Chondrocyte (in vitro differentiated cells): ENCODE data around the gene RNF115. TPM values are rescaled to one million over a fixed set of nuclear protein-coding genes. Genes with fewer than 3 reads are reported as not detected.

Experiments
- DNase-seq: peaks from one replicate; pipeline ENCODE4 v3.0.0; 2021; ENCODE audit warnings: mixed read lengths, low spot score
- H3K27ac Mint-ChIP-seq: one replicate; pipeline ENCODE4 v1.8.0; 2021; ENCODE audit warnings: mild to moderate bottlenecking, moderate library complexity, mixed read lengths; ENCODE audit not compliant: unreplicated experiment
- H3K27me3 Mint-ChIP-seq: 2 replicates; pipeline ENCODE4 v1.8.0; 2021; ENCODE audit warnings: low read depth, mixed read lengths
- H3K36me3 Mint-ChIP-seq: 2 replicates; pipeline ENCODE4 v1.8.0; 2021; ENCODE audit warnings: low read depth, mixed read lengths
- H3K4me1 Mint-ChIP-seq: 2 replicates; pipeline ENCODE4 v1.8.0; 2021; ENCODE audit warnings: low read depth, mild to moderate bottlenecking, mixed read lengths
- H3K4me3 Mint-ChIP-seq: one replicate; pipeline ENCODE4 v1.8.0; 2021; ENCODE audit warnings: mild to moderate bottlenecking, moderate library complexity, mixed read lengths; ENCODE audit not compliant: unreplicated experiment
- H3K9me3 Mint-ChIP-seq: 2 replicates; pipeline ENCODE4 v1.8.0; 2021; ENCODE audit warnings: low read depth, mixed read lengths
- CTCF ChIP-seq: fragments of 200-600 bp; sonication (generic); IDR thresholded peaks from 2 replicates; pipeline ENCODE4 v1.5.0; 2021; ENCODE audit warnings: antibody characterized with exemption, mild to moderate bottlenecking, moderate library complexity
- microRNA-seq: library from miRNA; unstranded; fragments of <30 nt; microRNA quantifications from one replicate; pipeline ENCODE4 v1.2.0, GENCODE V29; 2020; ENCODE audit warnings: borderline number of aligned reads
- total RNA-seq: library from RNA; stranded (reverse); gene quantifications from 3 replicates; pipeline ENCODE4 v1.2.1, GENCODE V29; 2021

RNF115 gene
- total RNA-seq, 1 donor from 2014 or later, result 12.7 TPM

GRCh38 chr1:145690587-145691558, 133.0 kb downstream of the RNF115 start:
- DNase-seq, result no peak
- Mint-ChIP-seq H3K9me3 (no peaks in the 10 kb centered on the region), H3K4me3 (no peak overlapping the region)

GRCh38 chr1:145689922-145690321, 134.0 kb downstream of the RNF115 start:
- H3K27ac Mint-ChIP-seq, result no peak overlapping the region
- no peaks in the 10 kb centered on the region for H3K27me3 Mint-ChIP-seq
- no peak for DNase-seq
- no peak overlapping the region for H3K4me3 Mint-ChIP-seq
- peaks cover 20% of the 10 kb centered on the region for H3K4me1 Mint-ChIP-seq
- peaks cover 3% of the 10 kb centered on the region for H3K36me3 Mint-ChIP-seq
- H3K9me3 Mint-ChIP-seq, result no peaks in the 10 kb centered on the region
- TF ChIP-seq CTCF, result no peak

More at GRCh38 chr1:145690587-145691558, 133.0 kb downstream of the RNF115 start:
- no peak for TF ChIP-seq CTCF
- no peaks in the 10 kb centered on the region for H3K27me3 Mint-ChIP-seq
- peaks cover 20% of the 10 kb centered on the region for H3K4me1 Mint-ChIP-seq
- H3K36me3 Mint-ChIP-seq, result peaks cover 3% of the 10 kb centered on the region
- H3K27ac Mint-ChIP-seq, result peak overlapping the region; percentile 1

GRCh38 chr1:145688924-145689323, 135.0 kb downstream of the RNF115 start:
- Mint-ChIP-seq H3K36me3 (peaks cover 3% of the 10 kb centered on the region), H3K4me3 (no peak overlapping the region), H3K4me1 (peaks cover 20% of the 10 kb centered on the region), H3K27me3 (no peaks in the 10 kb centered on the region), H3K9me3 (no peaks in the 10 kb centered on the region), H3K27ac (no peak overlapping the region)
- TF ChIP-seq CTCF, result no peak
- no peak for DNase-seq

Small RNA genes within 50 kb of the gene (microRNA-seq; reads per million reads assigned to microRNA genes)
- gene MIR6736, result not detected

Other genes with a start within 250 kb of the RNF115 start
- 12.2 to 17.6 TPM (median 16.8 TPM) in 3 replicates for gene GPR89A, start 216.1 kb downstream of the RNF115 start, total RNA-seq
- 0.38 to 1.1 TPM (median 0.50 TPM) in 3 replicates for gene PDZK1, start 116.7 kb downstream of the RNF115 start, total RNA-seq
- gene CD160, start 104.6 kb downstream of the RNF115 start, total RNA-seq, result not detected in 3 replicates
- 28.3 to 31.3 TPM (median 30.7 TPM) in 3 replicates for gene POLR3C, start 105 bp upstream of the RNF115 start, total RNA-seq
- 3.8 to 7.3 TPM (median 6.5 TPM) in 3 replicates for gene NUDT17, start 21.5 kb upstream of the RNF115 start, total RNA-seq
- 57.1 to 58.5 TPM (median 57.1 TPM) in 3 replicates for gene PIAS3, start 35.0 kb upstream of the RNF115 start, total RNA-seq
- not detected in 3 replicates for gene ANKRD35, start 61.8 kb upstream of the RNF115 start, total RNA-seq
- gene ITGA10, start 86.0 kb upstream of the RNF115 start, total RNA-seq, result 23.5 to 39.9 TPM (median 25.7 TPM) in 3 replicates
- 28.3 to 29.9 TPM (median 28.5 TPM) in 3 replicates for gene PEX11B, start 94.6 kb upstream of the RNF115 start, total RNA-seq
- gene RBM8A, start 103.4 kb upstream of the RNF115 start, total RNA-seq, result 86.8 to 121 TPM (median 90.5 TPM) in 3 replicates
- 50.3 to 57.1 TPM (median 53.0 TPM) in 3 replicates for gene LIX1L, start 133.9 kb upstream of the RNF115 start, total RNA-seq
- gene ANKRD34A, start 140.5 kb upstream of the RNF115 start, total RNA-seq, result 1.2 to 3.1 TPM (median 2.0 TPM) in 3 replicates
- 13.3 to 20.7 TPM (median 13.9 TPM) in 3 replicates for gene POLR3GL, start 140.6 kb upstream of the RNF115 start, total RNA-seq
- 3.8 to 55.5 TPM (median 4.0 TPM) in 3 replicates for gene TXNIP, start 172.5 kb upstream of the RNF115 start, total RNA-seq
- not detected in 3 replicates for gene HJV, start 197.6 kb upstream of the RNF115 start, total RNA-seq